NCI-H2171 treated with DMSO at 0.1 percent for 48 hours (cell line): ENCODE measurements around the gene MON2.

Source experiments
- DNase-seq: peaks from one replicate; lab custom pipeline; 2025; lab: John Stamatoyannopoulos, UW

MON2 gene

DNA sequence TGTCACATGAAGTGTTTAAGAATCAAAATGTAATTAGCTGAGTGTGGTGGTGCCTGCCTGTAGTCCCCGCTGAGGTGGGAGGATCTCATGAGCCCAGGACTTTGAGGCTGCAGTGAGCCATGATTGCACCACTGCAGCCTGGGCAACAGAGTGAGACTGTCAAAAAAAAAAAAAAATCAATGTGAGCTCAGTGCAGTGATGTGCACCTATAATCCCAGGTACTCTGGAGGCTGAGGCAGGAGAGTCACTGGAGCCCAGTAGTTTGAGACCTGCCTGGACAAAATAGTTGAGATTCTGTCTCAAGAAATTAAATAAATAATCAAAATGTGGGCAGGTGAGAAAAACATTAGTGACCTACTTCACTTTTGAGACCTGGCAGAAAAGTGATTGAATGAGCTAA is 140.0 kb downstream of the MON2 start:
- DNase-seq: no peak

GRCh38 chr12:62613081-62613480 is 146.5 kb downstream of the MON2 start:
- no peak for DNase-seq

- DNase-seq: no peak
Measured at GRCh38 chr12:62618319-62618718, 151.7 kb downstream of the MON2 start.

DNA sequence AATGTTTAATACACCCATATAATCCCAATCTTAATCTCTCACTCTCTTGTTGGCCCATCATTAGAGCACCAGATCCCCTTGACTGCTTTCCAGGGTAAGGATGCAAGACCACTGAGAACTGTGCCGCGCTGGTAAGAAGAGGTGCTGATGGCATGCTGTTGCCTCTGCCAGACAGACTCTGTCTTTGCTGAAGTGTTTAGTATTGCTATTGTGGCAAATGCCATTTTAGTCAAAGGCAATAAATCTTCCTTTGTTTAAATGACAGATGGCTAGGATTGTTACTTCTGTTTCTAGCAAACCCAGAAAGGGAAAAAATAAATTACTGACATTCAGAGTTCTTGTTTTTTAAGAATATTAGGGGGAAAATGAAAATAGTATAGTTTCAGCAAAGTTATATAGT is 152.3 kb downstream of the MON2 start:
- no peak for DNase-seq

DNA sequence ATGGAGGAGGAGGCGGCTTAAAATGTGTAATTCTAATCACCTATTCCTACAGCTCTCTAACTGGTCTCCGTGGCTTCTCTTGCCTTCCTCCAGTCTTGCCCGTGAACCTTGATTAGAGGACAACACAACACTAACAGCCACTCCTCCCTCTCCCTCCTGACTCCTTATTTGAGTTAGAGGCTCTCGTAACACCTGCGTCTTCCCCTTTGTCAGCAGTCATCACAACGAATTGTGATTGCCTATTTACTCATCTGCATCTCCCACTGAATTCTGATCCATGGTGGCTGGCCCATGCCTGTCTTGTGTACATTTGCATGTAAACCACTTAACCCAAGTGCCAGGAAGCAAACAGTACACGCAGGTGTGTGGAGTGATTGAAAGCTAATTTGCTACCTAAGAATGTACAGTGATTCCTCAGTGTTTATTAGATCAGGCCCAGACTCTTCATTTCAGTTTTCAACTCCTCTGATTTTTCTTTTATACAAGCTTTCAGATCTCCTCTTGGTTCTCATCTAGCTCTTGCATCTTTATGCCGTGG is 154.5 kb downstream of the MON2 start:
- DNase-seq: no peak

DNA sequence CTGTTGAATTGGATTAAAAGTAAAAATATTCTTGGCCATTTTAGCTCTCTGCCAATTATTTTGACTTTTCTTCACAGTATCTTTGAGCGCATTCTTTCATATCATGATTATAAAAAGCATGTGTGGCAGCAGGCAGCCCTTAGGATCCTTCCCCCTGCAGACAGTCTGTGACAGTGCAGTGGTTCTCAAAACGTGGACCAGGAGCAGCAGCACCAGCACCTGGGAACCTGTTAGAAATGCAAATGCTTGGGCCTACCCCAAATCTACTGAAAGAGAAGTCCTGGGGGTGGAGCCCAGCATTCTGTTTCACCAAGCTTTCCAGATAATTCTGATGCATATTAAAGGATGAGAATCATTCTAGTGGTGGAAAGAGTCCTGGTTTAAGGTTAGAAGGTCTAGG is 155.6 kb downstream of the MON2 start:
- DNase-seq: no peak

GRCh38 chr12:62625228-62625627 is 158.6 kb downstream of the MON2 start:
- DNase-seq: no peak

DNA sequence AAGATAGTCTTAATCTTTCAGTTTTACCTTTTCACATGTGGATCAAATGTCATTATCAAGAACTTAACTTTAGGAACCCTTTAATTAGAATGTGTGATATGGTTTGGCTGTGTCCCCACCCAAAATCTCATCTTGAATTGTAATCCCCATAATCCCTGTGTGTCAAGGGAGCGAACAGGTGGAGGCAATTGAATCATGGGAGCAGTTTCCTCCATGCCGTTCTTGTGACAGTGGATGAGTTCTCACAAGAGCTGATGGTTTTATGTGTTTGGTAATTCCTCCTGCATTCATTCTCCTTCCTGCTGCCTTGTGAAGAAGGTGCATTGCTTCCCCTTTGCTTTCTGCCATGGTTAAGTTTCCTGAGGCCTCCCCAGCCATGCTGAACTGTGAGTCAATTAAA is 160.6 kb downstream of the MON2 start:
- DNase-seq: no peak

DNA sequence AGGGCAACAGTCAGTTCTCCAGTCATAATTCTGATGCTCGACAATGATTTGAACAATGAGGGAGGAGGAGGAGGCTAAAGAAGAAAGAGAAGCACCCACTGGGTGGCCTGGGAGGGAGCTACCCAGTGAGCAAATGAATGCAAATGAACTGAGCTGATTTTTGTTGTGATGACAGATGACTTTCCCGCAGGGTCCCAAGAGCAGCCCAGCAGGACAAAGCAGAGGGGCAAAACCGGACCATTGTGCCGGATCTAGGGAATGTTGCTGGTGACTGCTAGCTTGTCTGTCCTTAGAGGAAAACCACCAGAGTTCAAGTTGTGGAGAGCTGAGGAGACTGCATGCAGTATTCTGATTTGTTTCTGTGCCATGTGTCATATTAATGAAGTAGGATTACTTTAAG is 162.8 kb downstream of the MON2 start:
- no peak for DNase-seq

- DNase-seq: no peak
Measured at GRCh38 chr12:62629971-62630739, 163.5 kb downstream of the MON2 start.

DNA sequence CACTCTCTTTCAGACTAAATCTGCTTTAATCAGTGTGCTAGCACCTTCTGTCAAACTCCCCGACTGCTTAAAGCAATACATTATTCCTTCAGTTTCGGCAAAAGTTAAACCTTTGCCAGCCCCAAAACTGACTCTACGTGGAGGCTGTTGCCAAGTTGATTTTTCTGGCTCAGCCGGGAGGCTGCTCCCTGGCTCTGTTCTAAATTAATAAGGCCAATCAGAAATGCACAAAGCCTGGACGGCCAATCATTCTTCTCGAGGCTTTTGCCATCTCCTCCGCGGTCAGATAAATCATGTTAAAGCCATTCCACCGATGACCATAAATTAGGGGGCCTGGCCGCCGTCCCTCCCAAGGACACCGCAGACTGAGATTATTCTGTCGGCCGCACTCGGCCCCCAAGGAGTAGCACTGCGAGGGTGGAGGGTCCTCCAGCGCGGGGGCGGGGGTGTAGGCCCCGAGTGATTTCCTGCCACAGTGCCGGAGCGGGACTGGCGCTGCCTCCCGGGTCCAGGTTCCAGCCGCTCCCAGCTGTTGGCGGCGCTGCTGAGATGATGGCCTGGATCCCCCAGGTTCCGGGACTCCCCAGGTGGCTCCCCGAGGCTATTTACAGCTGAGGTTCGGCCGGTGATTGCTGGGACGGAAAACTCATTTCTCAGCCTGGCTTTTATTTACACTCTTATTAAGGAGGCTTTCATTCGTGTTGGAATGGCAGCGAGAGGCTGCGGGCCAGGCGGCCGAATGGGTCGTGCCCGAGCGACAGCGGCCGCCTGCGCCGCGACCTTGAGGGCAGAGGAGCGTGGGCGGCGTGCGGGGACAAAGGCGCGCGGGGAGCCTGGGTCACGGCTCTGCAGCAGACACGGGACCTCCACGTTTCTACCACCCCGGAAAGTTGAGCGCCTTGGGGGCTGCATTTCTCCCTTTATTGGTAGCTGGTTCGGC is 165.1 kb downstream of the MON2 start:
- no peak for DNase-seq

- DNase-seq: no peak
Measured at GRCh38 chr12:62632411-62632918, 165.8 kb downstream of the MON2 start.

- DNase-seq: no peak
Measured at GRCh38 chr12:62635649-62636048, 169.0 kb downstream of the MON2 start.

- DNase-seq: no peak
Measured at GRCh38 chr12:62637679-62638078, 171.1 kb downstream of the MON2 start.

- no peak for DNase-seq
Measured at GRCh38 chr12:62640910-62641448, 174.4 kb downstream of the MON2 start.

GRCh38 chr12:62642486-62642885 is 175.9 kb downstream of the MON2 start:
- DNase-seq: no peak

DNA sequence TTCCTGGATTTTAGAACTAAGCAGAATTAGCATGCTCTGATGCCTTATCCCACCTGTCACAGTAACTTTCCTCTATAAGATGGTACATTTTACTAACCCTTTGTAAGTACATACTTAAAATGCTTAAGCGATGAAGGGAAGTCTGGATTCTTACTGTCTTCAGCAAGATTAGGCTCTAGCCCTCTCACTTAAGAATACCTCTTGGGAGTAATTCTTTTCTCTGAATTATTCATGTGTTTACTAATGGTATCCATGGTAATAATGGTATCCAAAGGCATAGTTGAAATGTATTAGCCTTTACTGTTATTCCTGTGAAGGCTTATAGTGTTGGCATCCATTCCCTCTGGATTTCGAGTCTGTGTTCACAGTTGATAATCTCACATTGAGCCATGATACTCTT is 176.9 kb downstream of the MON2 start:
- no peak for DNase-seq

DNA sequence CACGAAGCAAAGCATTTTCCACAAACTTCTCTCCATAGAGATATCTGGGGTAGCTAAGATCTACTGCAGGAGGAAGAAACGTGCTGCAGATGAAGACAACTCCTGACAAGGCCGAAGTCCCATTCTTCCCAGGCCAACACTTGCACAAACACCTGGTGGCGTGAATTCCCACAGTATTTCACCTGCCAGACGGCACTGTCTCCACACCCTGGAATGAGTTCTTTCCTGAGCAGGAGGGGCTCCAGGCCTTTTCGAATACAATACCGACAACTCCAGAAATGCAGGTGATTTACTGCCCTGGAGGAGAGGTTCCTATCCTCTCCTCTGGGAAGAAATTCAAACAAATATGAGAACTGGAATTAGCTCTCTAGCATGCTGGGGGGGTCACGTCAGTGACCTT is 179.9 kb downstream of the MON2 start:
- DNase-seq: no peak

DNA sequence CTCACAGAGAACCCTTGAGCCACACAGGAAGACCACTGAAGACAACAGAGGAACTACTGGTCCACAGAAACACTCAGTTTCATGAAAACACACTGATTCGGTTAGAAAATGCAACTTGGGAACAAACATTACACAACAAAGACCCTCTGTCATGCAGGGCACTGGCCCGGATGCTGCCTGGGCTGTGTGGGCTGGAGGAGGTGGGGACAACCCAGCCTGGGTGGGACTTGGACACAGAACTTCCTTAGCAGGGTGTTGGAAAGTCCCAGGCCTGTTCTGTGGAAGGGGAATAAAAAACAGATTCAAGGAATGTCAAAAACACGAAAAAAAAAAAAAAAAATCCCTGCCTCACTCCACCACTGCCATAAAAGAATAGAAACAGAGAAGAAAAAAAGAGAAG is 181.0 kb downstream of the MON2 start:
- DNase-seq: no peak

DNA sequence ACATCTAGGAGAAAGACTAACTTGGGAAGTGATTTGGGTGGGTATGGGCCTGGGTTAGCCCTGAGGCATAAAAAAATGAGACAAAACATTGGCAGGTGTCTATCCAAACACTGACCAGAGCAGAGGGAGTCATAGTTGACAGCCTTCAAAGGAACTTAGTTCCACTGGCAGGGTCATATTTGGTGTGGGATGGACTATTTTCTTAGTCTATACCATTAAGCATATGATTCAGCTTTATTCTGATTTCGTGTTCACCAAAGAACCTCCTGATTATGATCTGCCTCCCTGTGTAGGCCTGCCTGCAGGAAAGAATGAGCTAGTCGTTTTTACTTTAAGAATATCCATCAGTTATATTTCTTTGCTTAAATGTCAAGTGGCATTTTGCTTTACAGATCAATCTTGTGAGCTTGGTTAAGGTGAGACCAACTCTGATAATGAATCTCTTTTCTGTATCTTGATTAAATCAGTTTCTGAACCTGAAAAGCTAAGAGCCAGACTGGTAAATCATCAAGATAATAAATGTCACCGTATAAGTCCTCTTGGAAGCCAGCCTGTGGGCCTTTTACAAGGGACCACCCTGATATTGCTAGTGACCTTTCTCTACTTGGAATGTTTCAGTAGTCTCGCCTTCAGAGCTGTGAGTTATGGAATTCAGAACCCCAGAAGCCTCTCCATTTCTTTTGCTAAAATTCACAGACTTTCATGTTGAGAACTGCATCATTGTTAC is 182.9 kb downstream of the MON2 start:
- no peak for DNase-seq
